ENCODE data around the gene NHSL1.

DNA sequence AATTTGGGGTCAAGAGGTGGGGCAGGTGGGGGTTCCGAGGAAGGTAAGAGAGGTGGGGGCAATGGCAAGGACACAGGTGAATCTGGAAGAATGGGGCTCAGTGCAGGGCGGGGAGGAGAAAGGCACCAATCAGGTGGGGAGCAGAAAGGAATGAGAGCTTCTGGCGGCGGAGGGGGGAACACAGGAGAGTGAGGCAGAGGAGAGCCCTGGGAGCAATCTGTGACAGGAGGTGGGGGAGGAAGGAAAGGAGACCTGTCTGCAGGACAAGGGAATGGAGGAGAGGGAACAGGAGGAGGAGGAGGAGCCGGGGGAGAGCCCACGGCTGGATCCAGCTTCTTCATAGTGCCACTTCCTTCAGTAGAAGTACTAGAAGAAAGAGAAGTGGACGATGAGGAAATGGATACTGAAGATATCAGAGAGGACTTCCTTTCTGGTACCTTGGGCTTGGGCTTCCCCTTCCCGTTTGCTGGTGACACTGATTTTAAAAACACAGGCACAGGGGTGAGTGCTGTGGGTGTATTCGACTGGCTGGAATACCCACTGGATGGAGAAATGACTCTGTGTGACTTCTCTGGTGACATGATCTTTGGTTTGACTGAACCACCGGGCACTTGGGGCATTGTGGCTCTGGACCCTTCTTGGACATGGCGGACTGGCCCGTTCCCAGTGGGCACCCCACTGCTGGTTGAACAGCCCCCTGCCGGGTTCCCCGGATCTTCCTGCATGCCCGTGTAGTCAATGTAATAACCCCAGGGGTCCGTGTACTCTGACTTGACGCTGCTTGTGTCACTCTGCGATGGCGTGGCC, 67.8 kb downstream of the NHSL1 start:
- TF ChIP-seq, protein P1, sequence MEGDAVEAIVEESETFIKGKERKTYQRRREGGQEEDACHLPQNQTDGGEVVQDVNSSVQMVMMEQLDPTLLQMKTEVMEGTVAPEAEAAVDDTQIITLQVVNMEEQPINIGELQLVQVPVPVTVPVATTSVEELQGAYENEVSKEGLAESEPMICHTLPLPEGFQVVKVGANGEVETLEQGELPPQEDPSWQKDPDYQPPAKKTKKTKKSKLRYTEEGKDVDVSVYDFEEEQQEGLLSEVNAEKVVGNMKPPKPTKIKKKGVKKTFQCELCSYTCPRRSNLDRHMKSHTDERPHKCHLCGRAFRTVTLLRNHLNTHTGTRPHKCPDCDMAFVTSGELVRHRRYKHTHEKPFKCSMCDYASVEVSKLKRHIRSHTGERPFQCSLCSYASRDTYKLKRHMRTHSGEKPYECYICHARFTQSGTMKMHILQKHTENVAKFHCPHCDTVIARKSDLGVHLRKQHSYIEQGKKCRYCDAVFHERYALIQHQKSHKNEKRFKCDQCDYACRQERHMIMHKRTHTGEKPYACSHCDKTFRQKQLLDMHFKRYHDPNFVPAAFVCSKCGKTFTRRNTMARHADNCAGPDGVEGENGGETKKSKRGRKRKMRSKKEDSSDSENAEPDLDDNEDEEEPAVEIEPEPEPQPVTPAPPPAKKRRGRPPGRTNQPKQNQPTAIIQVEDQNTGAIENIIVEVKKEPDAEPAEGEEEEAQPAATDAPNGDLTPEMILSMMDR (IDR thresholded peaks at IDR 0.05; ENCODE audit: insufficient read depth, low read depth, low read length) = no peak
- TF ChIP-seq EZH2 (IDR thresholded peaks at IDR 0.05; ENCODE audit: insufficient read depth, low read length) = no peak

Measured in astrocyte (in vitro differentiated cells and primary cell).